ENCODE measurements around the gene SERINC5.
"Not testable (repeated sequence)": the region's sequence is repeated elsewhere in the genome, so short reads cannot be mapped to it uniquely, and the experiment has no call there.

The SERINC5 gene

DNA sequence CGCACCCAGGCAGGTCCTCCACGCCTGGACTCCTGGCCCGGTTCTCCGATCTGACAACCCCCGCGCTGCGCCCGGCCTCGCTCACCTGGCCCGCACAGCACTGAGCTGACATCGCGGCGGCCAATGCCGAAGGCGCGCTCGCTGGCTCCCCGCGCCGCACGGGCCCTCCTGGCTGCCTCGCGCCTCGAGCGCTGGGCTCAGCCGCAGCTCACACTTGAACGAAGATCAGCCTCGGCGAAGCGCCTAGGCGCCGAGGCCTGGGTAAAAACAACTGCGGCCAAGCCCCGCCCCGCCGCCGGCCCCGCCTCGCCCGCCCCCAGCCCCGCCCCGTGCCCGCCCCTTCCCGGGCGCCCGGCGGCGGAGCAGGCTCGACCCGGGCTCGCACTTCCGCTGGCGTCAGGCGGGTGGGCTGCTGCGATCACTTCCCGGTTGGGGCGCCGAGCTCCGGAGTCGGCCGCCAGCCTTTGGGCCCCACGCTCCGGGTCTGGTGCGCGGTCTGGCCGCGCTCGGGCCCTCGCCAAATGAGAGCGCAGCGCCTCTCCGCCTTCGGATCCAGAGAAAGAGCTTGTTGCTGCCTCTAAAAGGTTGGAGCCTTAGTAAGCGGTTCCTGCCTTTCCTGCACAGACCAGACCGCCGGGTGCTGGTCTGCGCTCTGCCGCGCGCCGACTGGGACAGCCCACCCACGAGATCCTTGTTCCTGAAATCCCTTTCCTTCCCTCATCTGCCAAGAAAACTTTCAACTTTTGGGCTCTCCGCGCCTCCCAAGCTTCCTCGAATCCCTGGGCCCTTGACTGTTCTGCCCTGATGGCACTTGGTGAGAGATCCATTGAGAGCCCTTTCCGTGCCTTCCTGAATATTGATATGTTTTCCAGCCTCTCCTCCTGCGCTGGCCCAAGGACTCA is at the start of gene SERINC5:
Gene SERINC5 (minus strand): TSS at position 238 of the 902 bp plus-strand sequence. CDS start 126 bp downstream, at position 112.
- Histone ChIP-seq H3K9me3 (ENCODE audit: control insufficient read depth, low read depth, low read length) (no peaks in the 10 kb centered on the region), H3K4me3 (ENCODE audit: low read length) (peak within 1 kb of the TSS; percentile 92), H3K9ac (ENCODE audit: low read length) (peak within 1 kb of the TSS; percentile 95), H3K36me3 (ENCODE audit: control insufficient read depth, low read depth, low read length) (no peaks in the 10 kb centered on the region), H3K27ac (ENCODE audit: low read length) (peak within 1 kb of the TSS; percentile 90), H3K27me3 (ENCODE audit: control insufficient read depth, insufficient read depth, low read length) (peaks cover 10% of the 10 kb centered on the region), H3K4me1 (ENCODE audit: control insufficient read depth, low read depth, low read length) (peaks cover 35% of the 10 kb centered on the region)

DNA sequence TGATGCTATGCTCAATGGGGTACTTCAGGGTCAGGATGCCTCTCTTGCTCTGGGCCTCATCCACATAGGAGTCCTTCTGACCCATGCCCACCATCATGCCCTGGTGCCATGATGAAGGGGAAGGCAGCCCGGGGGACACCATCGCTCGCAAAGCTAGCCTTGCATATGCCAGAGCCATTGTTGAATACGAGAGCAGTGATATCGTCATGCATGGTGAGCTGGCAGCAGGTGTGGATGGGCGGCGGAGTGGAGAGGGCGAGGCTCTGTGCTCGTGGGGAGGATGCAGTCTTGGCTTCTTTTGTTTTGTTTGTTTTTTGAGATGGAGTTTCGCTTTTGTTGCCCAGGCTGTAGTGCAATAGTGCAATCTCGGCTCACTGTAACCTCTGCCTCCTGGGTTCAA is 46.8 kb upstream of the SERINC5 start:
- Histone ChIP-seq H3K27me3 (ENCODE audit: control insufficient read depth, insufficient read depth, low read length) (no peaks in the 10 kb centered on the region), H3K9ac (ENCODE audit: low read length) (no peak overlapping the region), H3K9me3 (ENCODE audit: control insufficient read depth, low read depth, low read length) (no peaks in the 10 kb centered on the region), H3K4me1 (ENCODE audit: control insufficient read depth, low read depth, low read length) (peaks cover 4% of the 10 kb centered on the region), H3K36me3 (ENCODE audit: control insufficient read depth, low read depth, low read length) (no peaks in the 10 kb centered on the region), H3K4me3 (ENCODE audit: low read length) (no peak overlapping the region), H3K27ac (ENCODE audit: low read length) (no peak overlapping the region)

DNA sequence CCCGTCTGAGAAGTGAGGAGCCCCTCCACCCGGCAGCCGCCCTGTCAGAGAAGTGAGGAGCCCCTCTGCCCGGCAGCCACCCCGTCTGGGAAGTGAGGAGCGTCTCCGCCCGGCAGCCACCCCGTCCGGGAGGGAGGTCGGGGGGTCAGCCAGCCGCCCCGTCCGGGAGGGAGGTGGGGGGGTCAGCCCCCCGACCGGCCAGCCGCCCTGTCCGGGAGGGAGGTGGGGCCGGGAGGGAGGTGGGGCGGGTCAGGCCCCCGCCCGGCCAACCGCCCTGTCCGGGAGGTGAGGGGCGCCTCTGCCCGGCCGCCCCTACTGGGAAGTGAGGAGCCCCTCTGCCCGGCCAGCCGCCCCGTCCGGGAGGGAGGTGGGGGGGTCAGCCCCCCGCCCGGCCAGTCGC is 45.5 kb upstream of the SERINC5 start:
- not testable (repeated sequence) for H3K27me3 ChIP-seq (ENCODE audit: control insufficient read depth, insufficient read depth, low read length); H3K4me3 ChIP-seq (ENCODE audit: low read length); H3K9ac ChIP-seq (ENCODE audit: low read length); H3K27ac ChIP-seq (ENCODE audit: low read length); H3K9me3 ChIP-seq (ENCODE audit: control insufficient read depth, low read depth, low read length); H3K4me1 ChIP-seq (ENCODE audit: control insufficient read depth, low read depth, low read length); H3K36me3 ChIP-seq (ENCODE audit: control insufficient read depth, low read depth, low read length)

DNA sequence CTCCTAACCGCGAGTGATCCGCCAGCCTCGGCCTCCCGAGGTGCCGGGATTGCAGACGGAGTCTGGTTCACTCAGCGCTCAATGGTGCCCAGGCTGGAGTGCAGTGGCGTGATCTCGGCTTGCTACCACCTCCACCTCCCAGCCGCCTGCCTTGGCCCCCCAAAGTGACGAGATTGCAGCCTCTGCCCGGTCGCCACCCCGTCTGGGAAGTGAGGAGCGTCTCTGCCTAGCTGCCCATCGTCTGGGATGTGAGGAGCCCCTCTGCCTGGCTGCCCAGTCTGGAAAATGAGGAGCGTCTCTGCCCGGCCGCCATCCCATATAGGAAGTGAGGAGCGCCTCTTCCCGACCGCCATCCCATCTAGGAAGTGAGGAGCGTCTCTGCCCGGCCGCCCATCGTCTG is 44.9 kb upstream of the SERINC5 start:
- H3K27me3 ChIP-seq (ENCODE audit: control insufficient read depth, insufficient read depth, low read length); H3K9ac ChIP-seq (ENCODE audit: low read length); H3K27ac ChIP-seq (ENCODE audit: low read length); H3K4me1 ChIP-seq (ENCODE audit: control insufficient read depth, low read depth, low read length); H3K9me3 ChIP-seq (ENCODE audit: control insufficient read depth, low read depth, low read length); H3K36me3 ChIP-seq (ENCODE audit: control insufficient read depth, low read depth, low read length); H3K4me3 ChIP-seq (ENCODE audit: low read length): not testable (repeated sequence)

DNA sequence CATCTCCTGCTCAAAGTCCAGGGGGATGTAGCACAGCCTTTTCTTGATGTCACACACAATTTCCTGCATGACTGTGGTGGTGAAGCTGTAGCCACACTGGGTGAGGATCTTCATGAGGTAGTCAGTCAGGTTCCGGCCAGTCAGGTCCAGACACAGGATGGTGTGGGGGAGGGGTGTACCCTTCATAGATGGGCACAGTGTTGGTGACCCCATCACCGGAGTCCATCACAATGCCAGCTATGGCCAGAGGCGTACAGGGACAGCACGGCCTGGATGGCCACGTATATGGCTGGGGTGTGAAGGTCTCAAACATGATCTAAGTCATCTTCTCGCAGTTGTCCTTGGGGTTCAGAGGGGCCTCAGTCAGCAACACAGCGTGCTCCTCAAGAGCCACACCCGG is 44.3 kb upstream of the SERINC5 start:
- no peaks in the 10 kb centered on the region for H3K36me3 ChIP-seq (ENCODE audit: control insufficient read depth, low read depth, low read length)
- H3K4me1 ChIP-seq (ENCODE audit: control insufficient read depth, low read depth, low read length): peaks cover 4% of the 10 kb centered on the region
- H3K27ac ChIP-seq (ENCODE audit: low read length): no peak overlapping the region
- no peaks in the 10 kb centered on the region for H3K9me3 ChIP-seq (ENCODE audit: control insufficient read depth, low read depth, low read length)
- no peak overlapping the region for H3K9ac ChIP-seq (ENCODE audit: low read length)
- H3K4me3 ChIP-seq (ENCODE audit: low read length): no peak overlapping the region
- H3K27me3 ChIP-seq (ENCODE audit: control insufficient read depth, insufficient read depth, low read length): no peaks in the 10 kb centered on the region

DNA sequence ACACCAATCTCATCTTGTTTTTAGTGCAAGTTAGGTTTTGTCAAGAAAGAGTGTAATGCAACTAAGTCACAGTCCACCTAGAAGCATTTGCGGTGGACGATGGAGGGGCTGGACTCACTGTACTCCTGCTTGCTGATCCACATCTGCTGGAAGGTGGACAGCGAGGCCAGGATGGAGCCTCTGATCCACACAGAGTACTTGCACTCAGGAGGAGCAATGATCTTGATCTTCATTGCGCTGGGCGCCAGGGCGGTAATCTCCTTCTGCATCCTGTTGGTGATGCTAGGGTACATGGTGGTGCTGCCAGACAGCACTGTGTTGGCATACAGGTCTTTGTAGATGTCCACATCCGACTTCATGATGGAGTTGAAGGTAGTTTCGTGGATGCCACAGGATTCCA is 43.8 kb upstream of the SERINC5 start:
- no peak overlapping the region for H3K9ac ChIP-seq (ENCODE audit: low read length)
- H3K4me3 ChIP-seq (ENCODE audit: low read length): no peak overlapping the region
- H3K27ac ChIP-seq (ENCODE audit: low read length): no peak overlapping the region
- no peaks in the 10 kb centered on the region for H3K27me3 ChIP-seq (ENCODE audit: control insufficient read depth, insufficient read depth, low read length)
- no peaks in the 10 kb centered on the region for H3K9me3 ChIP-seq (ENCODE audit: control insufficient read depth, low read depth, low read length)
- H3K4me1 ChIP-seq (ENCODE audit: control insufficient read depth, low read depth, low read length): peaks cover 2% of the 10 kb centered on the region
- H3K36me3 ChIP-seq (ENCODE audit: control insufficient read depth, low read depth, low read length): no peaks in the 10 kb centered on the region

DNA sequence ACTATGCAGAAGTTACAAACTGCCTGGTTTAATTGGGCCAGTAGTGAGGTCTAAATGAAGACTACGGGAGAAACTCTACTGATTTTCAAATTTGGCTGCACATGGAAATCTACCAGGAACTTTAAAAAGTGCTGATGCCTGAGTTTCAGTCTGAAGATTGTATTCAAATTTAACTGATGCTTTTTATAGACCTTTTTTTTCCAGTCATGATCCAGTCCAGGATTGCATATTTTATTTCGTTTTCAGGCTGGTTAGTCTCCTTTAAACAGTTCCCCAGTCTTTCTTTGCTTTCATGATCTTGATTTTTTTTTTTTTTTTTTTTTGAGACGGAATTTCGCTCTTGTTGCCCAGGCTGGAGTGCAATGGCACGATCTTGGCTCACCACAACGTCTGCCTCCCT is 40.3 kb upstream of the SERINC5 start:
- H3K27me3 ChIP-seq (ENCODE audit: control insufficient read depth, insufficient read depth, low read length): no peaks in the 10 kb centered on the region
- no peak overlapping the region for H3K27ac ChIP-seq (ENCODE audit: low read length)
- no peaks in the 10 kb centered on the region for H3K36me3 ChIP-seq (ENCODE audit: control insufficient read depth, low read depth, low read length)

DNA sequence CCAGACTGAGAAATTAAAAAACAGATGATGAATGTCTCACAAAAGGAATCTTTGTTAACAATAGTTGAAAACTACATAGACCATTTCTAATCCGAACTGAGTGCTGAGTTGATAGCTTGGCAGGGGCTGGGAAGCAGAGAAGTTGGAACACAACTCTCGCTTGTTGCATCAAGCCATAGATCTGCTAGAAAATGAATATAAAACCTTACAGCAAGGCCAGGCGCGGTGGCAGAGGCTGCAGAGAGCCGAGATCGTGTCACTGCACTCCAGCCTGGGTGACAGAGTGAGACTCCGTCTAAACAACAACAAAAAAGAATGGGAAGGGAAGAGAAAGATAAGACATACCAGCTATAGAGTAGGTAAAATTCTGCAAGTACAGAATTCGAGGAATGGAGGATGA is 35.9 kb upstream of the SERINC5 start:
- Histone ChIP-seq H3K4me1 (ENCODE audit: control insufficient read depth, low read depth, low read length) (no peaks in the 10 kb centered on the region), H3K36me3 (ENCODE audit: control insufficient read depth, low read depth, low read length) (no peaks in the 10 kb centered on the region)

More for the DNA sequence above, 40.3 kb upstream of the SERINC5 start:
- H3K9ac ChIP-seq (ENCODE audit: low read length): no peak overlapping the region
- no peak overlapping the region for H3K4me3 ChIP-seq (ENCODE audit: low read length)
- H3K4me1 ChIP-seq (ENCODE audit: control insufficient read depth, low read depth, low read length): no peaks in the 10 kb centered on the region
- H3K9me3 ChIP-seq (ENCODE audit: control insufficient read depth, low read depth, low read length): no peaks in the 10 kb centered on the region

DNA sequence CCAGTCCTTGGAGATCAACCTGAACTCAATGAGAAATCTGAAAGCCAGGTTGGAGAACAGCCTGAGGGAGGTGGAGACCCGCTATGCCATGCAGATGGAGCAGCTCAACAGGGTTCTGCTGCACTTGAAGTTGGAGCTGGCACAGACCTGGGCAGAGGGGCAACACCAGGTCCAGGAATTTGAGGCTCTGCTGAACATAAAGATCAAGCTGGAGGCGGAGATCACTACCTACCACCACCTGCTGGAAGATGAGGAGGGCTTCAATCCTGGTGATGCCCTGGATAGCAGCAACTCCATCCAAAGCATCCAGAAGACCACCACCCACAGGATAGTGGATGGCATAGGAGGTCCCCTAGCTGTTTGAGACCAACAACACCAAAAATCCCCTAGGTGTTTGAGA is 33.5 kb upstream of the SERINC5 start:
- Histone ChIP-seq H3K27ac (ENCODE audit: low read length) (no peak overlapping the region), H3K36me3 (ENCODE audit: control insufficient read depth, low read depth, low read length) (no peaks in the 10 kb centered on the region), H3K4me1 (ENCODE audit: control insufficient read depth, low read depth, low read length) (peaks cover 3% of the 10 kb centered on the region), H3K27me3 (ENCODE audit: control insufficient read depth, insufficient read depth, low read length) (no peaks in the 10 kb centered on the region), H3K9me3 (ENCODE audit: control insufficient read depth, low read depth, low read length) (no peaks in the 10 kb centered on the region), H3K9ac (ENCODE audit: low read length) (no peak overlapping the region), H3K4me3 (ENCODE audit: low read length) (no peak overlapping the region)

More for the DNA sequence above, 35.9 kb upstream of the SERINC5 start:
- no peak overlapping the region for H3K27ac ChIP-seq (ENCODE audit: low read length)
- no peaks in the 10 kb centered on the region for H3K27me3 ChIP-seq (ENCODE audit: control insufficient read depth, insufficient read depth, low read length)
- H3K9ac ChIP-seq (ENCODE audit: low read length): no peak overlapping the region
- no peak overlapping the region for H3K4me3 ChIP-seq (ENCODE audit: low read length)
- H3K9me3 ChIP-seq (ENCODE audit: control insufficient read depth, low read depth, low read length): no peaks in the 10 kb centered on the region

DNA sequence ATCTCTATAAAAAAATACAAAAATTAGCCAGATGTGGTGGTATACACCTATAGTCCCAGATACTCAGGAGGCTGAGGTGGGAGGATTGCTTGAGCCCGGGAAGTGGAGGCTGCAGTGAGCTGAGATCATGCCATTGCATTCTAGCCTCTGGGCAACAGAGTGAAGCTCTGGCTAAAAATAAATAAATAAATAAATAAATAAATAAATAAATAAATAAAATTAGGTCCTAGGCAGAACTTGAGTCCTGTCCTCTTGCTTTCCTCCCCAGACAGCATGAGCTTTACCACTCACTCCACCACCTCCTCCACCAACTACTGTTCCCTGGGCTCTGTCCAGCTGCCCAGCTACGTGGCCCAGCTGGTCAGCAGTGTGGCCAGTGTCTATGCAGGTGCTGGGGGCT is 32.3 kb upstream of the SERINC5 start:
- Histone ChIP-seq H3K27ac (ENCODE audit: low read length) (no peak overlapping the region), H3K9ac (ENCODE audit: low read length) (no peak overlapping the region), H3K36me3 (ENCODE audit: control insufficient read depth, low read depth, low read length) (no peaks in the 10 kb centered on the region), H3K9me3 (ENCODE audit: control insufficient read depth, low read depth, low read length) (no peaks in the 10 kb centered on the region), H3K27me3 (ENCODE audit: control insufficient read depth, insufficient read depth, low read length) (no peaks in the 10 kb centered on the region), H3K4me3 (ENCODE audit: low read length) (no peak overlapping the region), H3K4me1 (ENCODE audit: control insufficient read depth, low read depth, low read length) (peaks cover 3% of the 10 kb centered on the region)

DNA sequence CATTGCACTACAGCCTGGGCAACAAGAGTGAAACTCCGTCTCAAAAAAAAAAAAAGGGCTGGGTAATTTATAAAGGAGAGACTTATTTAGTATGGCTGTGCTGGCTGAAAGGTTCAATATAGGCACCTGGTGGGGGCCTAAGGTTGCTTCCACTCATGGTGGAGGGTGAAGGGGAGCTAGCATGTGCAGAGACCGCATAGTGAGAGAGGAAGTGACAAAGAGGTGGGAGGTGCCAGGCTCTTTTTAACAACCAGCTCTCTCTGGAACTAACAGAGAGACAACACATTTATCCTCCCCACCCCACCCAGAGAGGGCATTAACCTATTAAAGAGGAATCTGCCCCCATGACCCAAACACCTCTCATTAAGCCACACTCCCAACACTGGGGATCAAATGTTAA is 28.9 kb upstream of the SERINC5 start:
- Histone ChIP-seq H3K4me3 (ENCODE audit: low read length) (no peak overlapping the region), H3K9me3 (ENCODE audit: control insufficient read depth, low read depth, low read length) (no peaks in the 10 kb centered on the region), H3K4me1 (ENCODE audit: control insufficient read depth, low read depth, low read length) (peaks cover 3% of the 10 kb centered on the region), H3K9ac (ENCODE audit: low read length) (no peak overlapping the region), H3K27me3 (ENCODE audit: control insufficient read depth, insufficient read depth, low read length) (no peaks in the 10 kb centered on the region), H3K36me3 (ENCODE audit: control insufficient read depth, low read depth, low read length) (no peaks in the 10 kb centered on the region), H3K27ac (ENCODE audit: low read length) (no peak overlapping the region)

DNA sequence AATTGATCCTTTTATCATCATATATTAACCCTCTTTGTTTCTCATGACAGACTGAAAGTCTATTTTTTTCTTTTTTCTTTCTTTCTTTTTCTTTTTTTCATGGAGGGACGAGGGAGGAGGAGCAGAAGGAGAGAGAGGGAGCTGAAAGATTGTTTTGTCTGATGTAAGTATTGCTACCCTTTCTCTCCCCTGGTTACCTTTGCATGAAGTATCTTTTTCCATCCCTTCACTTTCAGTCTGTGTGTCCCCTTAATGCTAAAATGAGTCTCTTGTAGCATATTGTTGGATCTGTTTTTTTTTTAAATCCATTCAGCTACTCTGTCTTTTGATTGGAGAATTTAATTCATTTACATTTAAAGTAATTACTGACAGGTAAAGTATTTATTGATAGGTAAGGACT is 27.5 kb upstream of the SERINC5 start:
- H3K36me3 ChIP-seq (ENCODE audit: control insufficient read depth, low read depth, low read length): no peaks in the 10 kb centered on the region
- no peak overlapping the region for H3K4me3 ChIP-seq (ENCODE audit: low read length)
- no peak overlapping the region for H3K9ac ChIP-seq (ENCODE audit: low read length)
- H3K27me3 ChIP-seq (ENCODE audit: control insufficient read depth, insufficient read depth, low read length): no peaks in the 10 kb centered on the region
- no peak overlapping the region for H3K27ac ChIP-seq (ENCODE audit: low read length)
- H3K4me1 ChIP-seq (ENCODE audit: control insufficient read depth, low read depth, low read length): peaks cover 3% of the 10 kb centered on the region
- H3K9me3 ChIP-seq (ENCODE audit: control insufficient read depth, low read depth, low read length): no peaks in the 10 kb centered on the region
